Omental fat pad (tissue), 4 donors: ENCODE data around the gene CALN1. TPM values are rescaled to one million over a fixed set of nuclear protein-coding genes. Genes with fewer than 3 reads are reported as not detected.

ENCODE experiments used
- ATAC-seq: fragments of 150-250 bp; one replicate; pipeline ENCODE4 v1.9.1; 2016; ENCODE audit warnings: mild to moderate bottlenecking, moderate library complexity; ENCODE audit not compliant: low FRiP score
- DNase-seq: peaks from one replicate; pipeline ENCODE4 v3.0.0-alpha.2; 2019; ENCODE audit warnings: low spot score
- total RNA-seq, 4 donors: library from RNA; depleted of rRNA; stranded (reverse); fragments of >200 nt; gene quantifications; one replicate each; pipeline ENCODE4 v1.1.0, GENCODE V29; 2016
- TF ChIP-seq, protein P1 (sequence below), 3 donors: fragments of 450-650 bp; IDR thresholded peaks; one replicate each; pipeline ENCODE4 v1.5.1; 2016 to 2017; ENCODE audit warnings: antibody characterized with exemption in 3 of 3, mild to moderate bottlenecking in 3 of 3, moderate library complexity in 2 of 3

Gene CALN1
- total RNA-seq, 4 donors from 2014 or later: 0.16 TPM; not detected in 3

GRCh38 chr7:72187179-72187578 is 225.0 kb downstream of the CALN1 start:
- DNase-seq: no peak
- ATAC-seq: no peak

GRCh38 chr7:72183835-72184234 is 228.3 kb downstream of the CALN1 start:
- TF ChIP-seq, protein P1, sequence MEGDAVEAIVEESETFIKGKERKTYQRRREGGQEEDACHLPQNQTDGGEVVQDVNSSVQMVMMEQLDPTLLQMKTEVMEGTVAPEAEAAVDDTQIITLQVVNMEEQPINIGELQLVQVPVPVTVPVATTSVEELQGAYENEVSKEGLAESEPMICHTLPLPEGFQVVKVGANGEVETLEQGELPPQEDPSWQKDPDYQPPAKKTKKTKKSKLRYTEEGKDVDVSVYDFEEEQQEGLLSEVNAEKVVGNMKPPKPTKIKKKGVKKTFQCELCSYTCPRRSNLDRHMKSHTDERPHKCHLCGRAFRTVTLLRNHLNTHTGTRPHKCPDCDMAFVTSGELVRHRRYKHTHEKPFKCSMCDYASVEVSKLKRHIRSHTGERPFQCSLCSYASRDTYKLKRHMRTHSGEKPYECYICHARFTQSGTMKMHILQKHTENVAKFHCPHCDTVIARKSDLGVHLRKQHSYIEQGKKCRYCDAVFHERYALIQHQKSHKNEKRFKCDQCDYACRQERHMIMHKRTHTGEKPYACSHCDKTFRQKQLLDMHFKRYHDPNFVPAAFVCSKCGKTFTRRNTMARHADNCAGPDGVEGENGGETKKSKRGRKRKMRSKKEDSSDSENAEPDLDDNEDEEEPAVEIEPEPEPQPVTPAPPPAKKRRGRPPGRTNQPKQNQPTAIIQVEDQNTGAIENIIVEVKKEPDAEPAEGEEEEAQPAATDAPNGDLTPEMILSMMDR (IDR thresholded peaks at IDR 0.05): no peak
- DNase-seq (no peak), ATAC-seq (no peak)

More at GRCh38 chr7:72187179-72187578, 225.0 kb downstream of the CALN1 start:
- TF ChIP-seq, protein P1 (IDR thresholded peaks at IDR 0.05): no peak

- DNase-seq: no peak
- ATAC-seq: no peak
- TF ChIP-seq, protein P1 (IDR thresholded peaks at IDR 0.05): no peak
Observed at GRCh38 chr7:72182036-72182435, 230.1 kb downstream of the CALN1 start.

GRCh38 chr7:72176875-72177274 is 235.3 kb downstream of the CALN1 start:
- ATAC-seq (no peak), DNase-seq (no peak)
- TF ChIP-seq, protein P1 (IDR thresholded peaks at IDR 0.05): no peak

DNA sequence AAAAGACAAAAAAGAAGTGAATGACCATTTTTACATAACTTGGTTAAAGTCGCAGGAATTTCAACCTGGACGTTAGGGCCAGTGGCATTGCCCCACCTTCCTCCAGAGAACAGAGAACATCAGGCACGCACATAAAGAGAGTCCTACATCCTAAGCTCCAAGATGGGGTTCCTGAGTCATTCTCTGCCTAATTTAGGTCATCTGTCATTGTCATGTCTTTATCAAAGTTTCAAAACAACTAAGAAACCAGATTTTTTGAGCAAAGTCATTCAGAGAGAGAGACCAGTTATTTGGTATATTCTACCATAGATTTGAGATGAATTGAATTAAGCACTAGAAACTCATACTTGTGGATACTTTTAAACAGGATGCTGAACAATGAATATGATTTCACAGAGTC is 241.7 kb downstream of the CALN1 start:
- ATAC-seq: no peak
- DNase-seq: no peak
- TF ChIP-seq, protein P1 (IDR thresholded peaks at IDR 0.05): no peak

GRCh38 chr7:72163271-72163670 is 248.9 kb downstream of the CALN1 start:
- TF ChIP-seq, protein P1 (IDR thresholded peaks at IDR 0.05): no peak
- ATAC-seq: no peak
- no peak for DNase-seq

- DNase-seq (no peak), ATAC-seq (no peak)
- TF ChIP-seq, protein P1 (IDR thresholded peaks at IDR 0.05): no peak
Observed at GRCh38 chr7:72161534-72161933, 250.6 kb downstream of the CALN1 start.
